Measurements from ENCODE around the gene PDCD7.
A peak's percentile ranks its signal among the peaks of the same experiment; 100 is the strongest.
"Not testable (repeated sequence)": the region's sequence is repeated elsewhere in the genome, so short reads cannot be mapped to it uniquely, and the experiment has no call there.

Gene PDCD7

GRCh38 chr15:65137089-65137488 lies 3.5 kb upstream of the PDCD7 start:
- H3K36me3 ChIP-seq; H3K27me3 ChIP-seq; H3K9me3 ChIP-seq; H3K4me1 ChIP-seq (ENCODE audit: control insufficient read depth in 1 of 2, insufficient read depth in 1 of 2, low read depth in 1 of 2, low read length in 1 of 2); H3K4me3 ChIP-seq (ENCODE audit: low read depth in 1 of 2, low read length in 1 of 2); H3K27ac ChIP-seq: not testable (repeated sequence)

GRCh38 chr15:65134538-65134937 lies 930 bp upstream of the PDCD7 start:
- H3K4me3 ChIP-seq (ENCODE audit: low read depth in 1 of 2, low read length in 1 of 2): no peak overlapping the region
- peaks cover 5 to 8% of the 10 kb centered on the region in 2 experiments for H3K4me1 ChIP-seq (ENCODE audit: control insufficient read depth in 1 of 2, insufficient read depth in 1 of 2, low read depth in 1 of 2, low read length in 1 of 2)
- no peak for TF ChIP-seq CTCF (IDR thresholded peaks at IDR 0.05)
- H3K27ac ChIP-seq: no peak overlapping the region
- no peaks in the 10 kb centered on the region for H3K36me3 ChIP-seq
- no peaks in the 10 kb centered on the region for H3K9me3 ChIP-seq
- H3K27me3 ChIP-seq: peaks cover 5% of the 10 kb centered on the region

- Histone ChIP-seq H3K9me3 (no peaks in the 10 kb centered on the region), H3K4me1 (ENCODE audit: control insufficient read depth in 1 of 2, insufficient read depth in 1 of 2, low read depth in 1 of 2, low read length in 1 of 2) (peaks cover 5 to 8% of the 10 kb centered on the region in 2 experiments), H3K27me3 (no peaks in the 10 kb centered on the region), H3K27ac (peak overlapping the region; percentile 57), H3K36me3 (peaks cover 10% of the 10 kb centered on the region), H3K4me3 (ENCODE audit: low read depth in 1 of 2, low read length in 1 of 2) (peak overlapping the region; percentile 56 to 80)
- TF ChIP-seq CTCF (IDR thresholded peaks at IDR 0.05): no peak
Observed at GRCh38 chr15:65132878-65133547, 595 bp downstream of the PDCD7 start.

- Histone ChIP-seq H3K36me3 (peaks cover 18% of the 10 kb centered on the region), H3K4me3 (ENCODE audit: low read depth in 1 of 2, low read length in 1 of 2) (no peak overlapping the region), H3K9me3 (no peaks in the 10 kb centered on the region), H3K4me1 (ENCODE audit: control insufficient read depth in 1 of 2, insufficient read depth in 1 of 2, low read depth in 1 of 2, low read length in 1 of 2) (peaks cover 5 to 8% of the 10 kb centered on the region in 2 experiments), H3K27me3 (no peaks in the 10 kb centered on the region), H3K27ac (no peak overlapping the region)
- TF ChIP-seq CTCF (IDR thresholded peaks at IDR 0.05): no peak
Observed at GRCh38 chr15:65130941-65131340, 2.7 kb downstream of the PDCD7 start.

- H3K9me3 ChIP-seq: no peaks in the 10 kb centered on the region
- H3K27ac ChIP-seq: no peak overlapping the region
- no peaks in the 10 kb centered on the region for H3K4me1 ChIP-seq (ENCODE audit: control insufficient read depth in 1 of 2, insufficient read depth in 1 of 2, low read depth in 1 of 2, low read length in 1 of 2)
- no peaks in the 10 kb centered on the region for H3K27me3 ChIP-seq
- peaks cover 35% of the 10 kb centered on the region for H3K36me3 ChIP-seq
- TF ChIP-seq CTCF (IDR thresholded peaks at IDR 0.05): no peak
- no peak overlapping the region for H3K4me3 ChIP-seq (ENCODE audit: low read depth in 1 of 2, low read length in 1 of 2)
Observed at GRCh38 chr15:65115542-65115941, 18.1 kb downstream of the PDCD7 start.

- Histone ChIP-seq H3K4me3 (ENCODE audit: low read depth in 1 of 2, low read length in 1 of 2) (no peak within 1 kb of the TSS), H3K9me3 (no peaks in the 10 kb centered on the region), H3K4me1 (ENCODE audit: control insufficient read depth in 1 of 2, insufficient read depth in 1 of 2, low read depth in 1 of 2, low read length in 1 of 2) (no peaks in the 10 kb centered on the region), H3K27me3 (no peaks in the 10 kb centered on the region), H3K27ac (no peak within 1 kb of the TSS), H3K36me3 (peaks cover 35% of the 10 kb centered on the region)
- no peak for TF ChIP-seq CTCF (IDR thresholded peaks at IDR 0.05)
Observed at GRCh38 chr15:65115086-65115485, 18.5 kb downstream of the PDCD7 start, which contains the start of gene UBAP1L. Gene UBAP1L, minus strand, starts transcription at chr15:65115200. Its CDS starts 8,985 bp downstream, at chr15:65106215.

Measured in neutrophil (primary cell).